Measurements from ENCODE around the gene TBX5. TPM values are rescaled to one million over a fixed set of nuclear protein-coding genes. Genes with fewer than 3 reads are reported as not detected.
A peak's percentile ranks its signal among the peaks of the same experiment; 100 is the strongest.

TBX5 gene
- total RNA-seq, 1 donor from 2014 or later = not detected

DNA sequence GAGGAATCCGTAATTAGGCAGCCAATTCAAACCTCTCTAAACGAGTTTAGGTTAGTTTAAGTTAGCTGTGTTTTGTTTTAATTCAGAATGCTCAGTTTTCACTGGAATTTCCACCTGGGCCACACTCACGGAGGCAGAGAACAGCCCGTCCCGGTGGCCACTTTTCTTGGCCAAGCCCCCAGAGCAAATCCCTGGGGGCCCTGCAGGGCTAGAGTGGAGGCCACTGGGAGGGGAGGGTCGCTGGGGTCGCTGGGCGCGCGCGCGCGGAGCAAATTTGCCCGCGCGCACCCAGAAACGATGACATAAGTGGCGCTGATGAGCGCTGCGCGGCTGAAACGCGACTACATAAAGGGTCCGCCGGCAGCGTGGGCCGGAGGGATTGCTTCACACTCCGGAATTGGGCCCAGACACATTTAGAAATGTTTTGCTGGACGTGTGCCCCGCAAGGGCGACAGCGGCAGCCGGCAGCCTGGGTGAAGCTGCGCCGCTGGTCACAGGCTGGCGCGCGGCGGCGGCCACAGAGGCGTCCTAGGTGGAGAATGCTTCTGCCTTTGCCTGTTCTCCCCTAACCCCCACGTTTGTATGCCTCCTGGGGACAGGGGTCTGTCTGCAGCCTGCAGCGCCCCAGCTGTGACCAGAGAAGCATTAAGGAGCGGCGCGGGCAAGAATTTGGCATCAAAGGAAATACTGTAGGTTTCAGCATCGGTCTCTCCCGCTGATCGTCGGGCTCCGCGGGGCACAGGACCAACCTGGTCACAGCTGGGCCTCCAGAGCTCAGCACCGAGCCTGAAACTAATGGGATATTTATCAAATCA lies 37.9 kb upstream of the TBX5 start:
- peaks cover 6% of the 10 kb centered on the region for H3K9me3 Mint-ChIP-seq (ENCODE audit: unreplicated experiment)
- peak; percentile 36 for DNase-seq
- H3K36me3 Mint-ChIP-seq (ENCODE audit: unreplicated experiment) = no peaks in the 10 kb centered on the region
- H3K4me3 Mint-ChIP-seq (ENCODE audit: unreplicated experiment) = no peak overlapping the region
- H3K27me3 Mint-ChIP-seq (ENCODE audit: unreplicated experiment) = peaks cover 34% of the 10 kb centered on the region
- TF ChIP-seq, protein P1, sequence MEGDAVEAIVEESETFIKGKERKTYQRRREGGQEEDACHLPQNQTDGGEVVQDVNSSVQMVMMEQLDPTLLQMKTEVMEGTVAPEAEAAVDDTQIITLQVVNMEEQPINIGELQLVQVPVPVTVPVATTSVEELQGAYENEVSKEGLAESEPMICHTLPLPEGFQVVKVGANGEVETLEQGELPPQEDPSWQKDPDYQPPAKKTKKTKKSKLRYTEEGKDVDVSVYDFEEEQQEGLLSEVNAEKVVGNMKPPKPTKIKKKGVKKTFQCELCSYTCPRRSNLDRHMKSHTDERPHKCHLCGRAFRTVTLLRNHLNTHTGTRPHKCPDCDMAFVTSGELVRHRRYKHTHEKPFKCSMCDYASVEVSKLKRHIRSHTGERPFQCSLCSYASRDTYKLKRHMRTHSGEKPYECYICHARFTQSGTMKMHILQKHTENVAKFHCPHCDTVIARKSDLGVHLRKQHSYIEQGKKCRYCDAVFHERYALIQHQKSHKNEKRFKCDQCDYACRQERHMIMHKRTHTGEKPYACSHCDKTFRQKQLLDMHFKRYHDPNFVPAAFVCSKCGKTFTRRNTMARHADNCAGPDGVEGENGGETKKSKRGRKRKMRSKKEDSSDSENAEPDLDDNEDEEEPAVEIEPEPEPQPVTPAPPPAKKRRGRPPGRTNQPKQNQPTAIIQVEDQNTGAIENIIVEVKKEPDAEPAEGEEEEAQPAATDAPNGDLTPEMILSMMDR (IDR thresholded peaks at IDR 0.05; ENCODE audit: partially characterized antibody, unreplicated experiment) = no peak
- no peak overlapping the region for H3K27ac Mint-ChIP-seq (ENCODE audit: unreplicated experiment)
- peaks cover 3% of the 10 kb centered on the region for H3K4me1 Mint-ChIP-seq (ENCODE audit: low read depth, unreplicated experiment)

DNA sequence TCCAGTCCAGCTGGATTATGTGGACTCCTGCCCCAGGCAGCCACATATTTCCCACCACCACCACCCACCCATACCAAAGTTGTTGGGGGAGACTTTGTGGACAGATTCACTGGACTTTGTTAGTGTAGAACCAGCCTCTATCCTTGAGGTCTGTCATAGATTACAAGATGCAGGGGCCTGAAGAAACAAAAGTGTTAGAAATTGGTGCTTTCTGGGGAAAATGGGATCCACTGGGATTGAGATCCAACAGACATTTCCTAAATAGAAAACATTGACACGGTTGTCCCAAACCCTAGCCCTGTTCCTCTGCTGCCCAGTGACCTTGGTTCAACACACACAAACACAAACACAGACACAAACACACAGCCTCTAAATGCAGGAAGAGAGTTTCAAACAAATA lies 36.6 kb upstream of the TBX5 start:
- peaks cover 3% of the 10 kb centered on the region for H3K4me1 Mint-ChIP-seq (ENCODE audit: low read depth, unreplicated experiment)
- H3K9me3 Mint-ChIP-seq (ENCODE audit: unreplicated experiment) = peaks cover 10% of the 10 kb centered on the region
- TF ChIP-seq, protein P1 (IDR thresholded peaks at IDR 0.05; ENCODE audit: partially characterized antibody, unreplicated experiment) = no peak
- H3K27ac Mint-ChIP-seq (ENCODE audit: unreplicated experiment) = no peak overlapping the region
- no peaks in the 10 kb centered on the region for H3K36me3 Mint-ChIP-seq (ENCODE audit: unreplicated experiment)
- no peak overlapping the region for H3K4me3 Mint-ChIP-seq (ENCODE audit: unreplicated experiment)
- peaks cover 37% of the 10 kb centered on the region for H3K27me3 Mint-ChIP-seq (ENCODE audit: unreplicated experiment)
- DNase-seq = no peak

DNA sequence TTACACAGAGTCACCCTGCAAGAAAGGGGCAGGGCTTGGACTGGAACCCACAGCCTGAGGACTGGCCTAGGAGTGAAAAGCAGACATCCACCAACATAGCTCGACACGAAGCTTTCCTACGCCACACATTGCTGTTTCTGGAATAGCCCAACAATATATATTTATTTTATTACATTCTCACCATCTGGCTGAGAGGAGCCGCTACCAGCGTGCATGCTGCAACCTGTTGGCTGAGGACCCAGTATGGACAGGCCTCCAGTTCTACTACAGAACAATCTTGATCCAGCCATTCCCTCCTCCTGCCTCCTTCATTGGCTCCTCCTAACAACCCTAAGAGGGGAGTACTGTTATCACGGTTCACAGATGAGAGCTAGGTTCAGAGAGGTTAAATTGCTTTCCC lies 35.6 kb upstream of the TBX5 start:
- H3K36me3 Mint-ChIP-seq (ENCODE audit: unreplicated experiment) = peaks cover 7% of the 10 kb centered on the region
- H3K27ac Mint-ChIP-seq (ENCODE audit: unreplicated experiment) = no peak overlapping the region
- DNase-seq = no peak
- H3K9me3 Mint-ChIP-seq (ENCODE audit: unreplicated experiment) = peaks cover 11% of the 10 kb centered on the region
- peaks cover 3% of the 10 kb centered on the region for H3K4me1 Mint-ChIP-seq (ENCODE audit: low read depth, unreplicated experiment)
- H3K27me3 Mint-ChIP-seq (ENCODE audit: unreplicated experiment) = peaks cover 40% of the 10 kb centered on the region
- no peak overlapping the region for H3K4me3 Mint-ChIP-seq (ENCODE audit: unreplicated experiment)
- TF ChIP-seq, protein P1 (IDR thresholded peaks at IDR 0.05; ENCODE audit: partially characterized antibody, unreplicated experiment) = no peak

DNA sequence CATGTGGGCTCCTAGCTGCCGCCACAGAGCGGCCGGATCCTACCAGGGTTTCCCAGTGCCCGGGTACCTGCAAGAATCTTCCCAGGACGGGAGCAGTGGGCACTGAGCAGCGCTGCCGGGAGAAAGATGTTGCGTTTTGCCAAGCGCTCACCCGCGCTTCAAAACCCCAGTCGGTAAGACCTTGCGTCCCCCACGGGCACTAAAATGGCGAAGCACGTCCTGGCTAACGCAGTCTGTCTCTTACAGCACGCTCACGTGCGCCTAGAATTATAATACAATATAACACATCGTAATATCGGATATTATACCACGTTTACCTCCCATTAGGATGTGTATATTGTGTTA lies 35.1 kb upstream of the TBX5 start:
- H3K36me3 Mint-ChIP-seq (ENCODE audit: unreplicated experiment) = peaks cover 12% of the 10 kb centered on the region
- peaks cover 11% of the 10 kb centered on the region for H3K9me3 Mint-ChIP-seq (ENCODE audit: unreplicated experiment)
- H3K4me3 Mint-ChIP-seq (ENCODE audit: unreplicated experiment) = no peak overlapping the region
- peaks cover 3% of the 10 kb centered on the region for H3K4me1 Mint-ChIP-seq (ENCODE audit: low read depth, unreplicated experiment)
- H3K27ac Mint-ChIP-seq (ENCODE audit: unreplicated experiment) = no peak overlapping the region
- peaks cover 44% of the 10 kb centered on the region for H3K27me3 Mint-ChIP-seq (ENCODE audit: unreplicated experiment)
- TF ChIP-seq, protein P1 (IDR thresholded peaks at IDR 0.05; ENCODE audit: partially characterized antibody, unreplicated experiment) = no peak
- no peak for DNase-seq

DNA sequence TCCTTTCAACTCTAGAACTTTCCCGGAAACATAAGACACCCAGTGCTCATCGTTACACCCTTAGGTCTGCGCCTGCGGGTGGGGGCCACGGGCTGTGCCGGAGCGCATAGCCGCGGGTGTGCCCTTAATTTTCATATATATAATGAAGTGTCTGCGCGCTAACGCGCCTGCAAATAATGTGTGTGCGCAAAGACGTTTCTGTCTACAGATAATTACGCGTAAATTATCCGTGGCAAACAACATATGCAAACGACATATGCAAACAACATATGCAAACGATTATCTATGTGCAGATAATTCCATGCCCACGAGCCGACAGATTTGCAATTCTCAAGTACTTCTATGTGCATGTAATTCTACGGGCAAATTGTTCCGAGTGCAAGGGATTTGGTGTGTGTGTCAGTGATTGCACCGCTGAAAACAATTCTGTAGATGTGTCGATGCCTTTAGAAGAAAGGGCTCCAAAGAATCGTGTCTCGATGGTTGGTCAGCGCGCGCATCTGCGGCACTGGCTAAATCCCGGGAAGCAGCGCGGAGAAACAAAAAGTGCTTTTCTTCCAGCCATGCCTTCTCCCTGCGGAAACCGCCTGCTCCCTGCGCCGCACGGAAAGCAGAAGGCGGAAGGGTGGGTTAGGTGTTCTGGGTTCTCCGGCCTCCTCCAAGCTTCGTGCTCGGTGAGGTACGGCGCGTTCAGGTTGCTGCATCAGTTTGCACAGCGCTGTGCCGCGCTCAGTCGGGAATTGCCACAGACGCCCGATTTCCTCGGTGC lies 34.5 kb upstream of the TBX5 start:
- Mint-ChIP-seq H3K27ac (ENCODE audit: unreplicated experiment) (no peak overlapping the region), H3K4me1 (ENCODE audit: low read depth, unreplicated experiment) (peaks cover 3% of the 10 kb centered on the region), H3K27me3 (ENCODE audit: unreplicated experiment) (peaks cover 44% of the 10 kb centered on the region), H3K4me3 (ENCODE audit: unreplicated experiment) (no peak overlapping the region), H3K9me3 (ENCODE audit: unreplicated experiment) (peaks cover 11% of the 10 kb centered on the region), H3K36me3 (ENCODE audit: unreplicated experiment) (peaks cover 12% of the 10 kb centered on the region)
- DNase-seq = peak; percentile 39
- TF ChIP-seq, protein P1 (IDR thresholded peaks at IDR 0.05; ENCODE audit: partially characterized antibody, unreplicated experiment) = no peak

Measured in glutamatergic neuron (in vitro differentiated cells).